K562 (cell line): ENCODE results near the gene SPDYE4. TPM values are rescaled to one million over a fixed set of nuclear protein-coding genes. Genes with fewer than 3 reads are reported as not detected.

Experiments used
- ATAC-seq: fragments of 200-7000 bp; cut with Tn5 transposase; 3 replicates; pipeline ENCODE4 v1.9.1; 2020; ENCODE audit warnings: moderate library complexity
- BruUV-seq: library from RNA; stranded (reverse); fragments of 400-500 nt; replicated peaks from 2 replicates; lab custom pipeline; 2021; lab: Mats Ljungman, UMichigan
- CTCF ChIA-PET: fragments of 300-600 bp; formaldehyde crosslinking; extraction: SDS; loops from one replicate; lab custom pipeline; 2021; ENCODE audit warnings: low intra/inter-chr PET ratio; lab: Yijun Ruan, JAX
- POLR2A ChIA-PET: fragments of 300-600, 350-650 bp; sonication (Branson Sonifier 250); formaldehyde crosslinking; extraction: SDS; loops from one replicate; lab custom pipeline; 2021; ENCODE audit warnings: antibody characterized with exemption, inconsistent platforms; lab: Yijun Ruan, JAX
- DNase-seq, 4 experiments: peaks; one replicate each; pipeline versions ENCODE4 v3.0.0 to v3.0.0-alpha.2; 2011 to 2018; ENCODE audit warnings: low spot score in 3 of 4, mixed read lengths in 3 of 4; ENCODE audit errors: extremely low read depth in 1 of 4
- FAIRE-seq: peaks from 2 replicates; lab custom pipeline; 2011; peaks lifted over from hg19 to GRCh38; lab: Jason Lieb, UNC
- H2AFZ ChIP-seq: 2 replicates; pipeline ENCODE4 v1.6.0; 2011; ENCODE audit warnings: low read depth, low read length, control low read depth, inconsistent platforms
- H3K27ac ChIP-seq: fragments of 200-600 bp; 3 replicates; pipeline ENCODE4 v1.8.0; 2011; ENCODE audit warnings: low read depth, mild to moderate bottlenecking, control low read depth, inconsistent platforms, low read length, moderate library complexity, mixed read lengths; ENCODE audit errors: extremely low read depth
- H3K27me3 ChIP-seq, 2 experiments: fragments of 300-600 bp in 1 of 2; 2 replicates in 1 of 2; 3 replicates in 1 of 2; pipeline versions ENCODE4 v1.6.0 to v1.8.0; 2011; ENCODE audit warnings: inconsistent platforms in 2 of 2, low read length in 2 of 2, mild to moderate bottlenecking in 1 of 2, mixed read lengths in 1 of 2, moderate library complexity in 1 of 2; ENCODE audit not compliant: control insufficient read depth in 2 of 2, insufficient read depth in 2 of 2
- H3K36me3 ChIP-seq: fragments of 300-600 bp; 3 replicates; pipeline ENCODE4 v1.8.0; 2011; ENCODE audit warnings: mild to moderate bottlenecking, low read length, inconsistent platforms; ENCODE audit not compliant: control insufficient read depth, insufficient read depth
- H3K4me1 ChIP-seq, 2 experiments: fragments of 200-600 bp in 1 of 2; replicated peaks in 1 of 2; 2 replicates in 1 of 2; 3 replicates in 1 of 2; pipeline versions ENCODE4 v1.5.1 to v1.8.0; 2011; ENCODE audit warnings: inconsistent platforms in 2 of 2, low read length in 2 of 2, mild to moderate bottlenecking in 1 of 2, mixed read lengths in 1 of 2, moderate library complexity in 1 of 2; ENCODE audit not compliant: control insufficient read depth in 2 of 2, insufficient read depth in 2 of 2
- H3K4me2 ChIP-seq: 2 replicates; pipeline ENCODE4 v1.6.1; 2011; ENCODE audit warnings: low read length, control low read depth, inconsistent platforms, mixed read lengths; ENCODE audit not compliant: insufficient read depth
- H3K4me3 ChIP-seq: fragments of 200-600 bp; sonication (generic), shearing (Covaris generic); 2 replicates; pipeline ENCODE4 v1.5.1; 2016; ENCODE audit warnings: control low read depth, inconsistent platforms
- H3K79me2 ChIP-seq: fragments of 200-600 bp; 3 replicates; pipeline ENCODE4 v1.8.0; 2011; ENCODE audit warnings: low read length, inconsistent platforms; ENCODE audit not compliant: control insufficient read depth, insufficient read depth
- H3K9ac ChIP-seq, 2 experiments: 2 replicates each; pipeline versions ENCODE4 v1.6.0 to v1.6.1; 2011; ENCODE audit warnings: low read depth in 2 of 2, low read length in 2 of 2, control low read depth in 1 of 2, inconsistent platforms in 1 of 2, mild to moderate bottlenecking in 1 of 2, mixed read lengths in 1 of 2; ENCODE audit not compliant: insufficient read depth in 1 of 2
- H3K9me1 ChIP-seq: one replicate; pipeline ENCODE4 v1.6.0; 2011; ENCODE audit warnings: inconsistent platforms, mild to moderate bottlenecking, low read length, moderate library complexity; ENCODE audit not compliant: control insufficient read depth, insufficient read depth
- H3K9me3 ChIP-seq: replicated peaks from 2 replicates; pipeline ENCODE4 v1.5.1; 2011; ENCODE audit warnings: low read depth, low read length, inconsistent platforms; ENCODE audit not compliant: control insufficient read depth, insufficient read depth
- H4K20me1 ChIP-seq: replicated peaks from 2 replicates; pipeline ENCODE4 v1.6.1; 2011; ENCODE audit warnings: low read length, inconsistent platforms, mixed read lengths; ENCODE audit not compliant: control insufficient read depth, insufficient read depth
- ATF7 ChIP-seq: fragments of 450-650 bp; IDR thresholded peaks from 2 replicates; pipeline ENCODE4 v1.7.1; 2014; ENCODE audit warnings: mild to moderate bottlenecking, moderate library complexity
- BRCA1 ChIP-seq, 2 experiments: fragments of 450-650 bp in 1 of 2; sonication (generic) in 1 of 2; formaldehyde crosslinking in 1 of 2; IDR thresholded peaks; 2 replicates each; pipeline versions ENCODE4 v1.5.0 to v1.6.1; 2017 to 2020; ENCODE audit warnings: mild to moderate bottlenecking in 1 of 2, missing genetic modification reagents in 1 of 2
- BRF1 ChIP-seq: IDR thresholded peaks from 3 replicates; pipeline ENCODE4 v1.6.1; 2011; ENCODE audit warnings: borderline replicate concordance, mild to moderate bottlenecking; ENCODE audit not compliant: insufficient read length; ENCODE audit errors: extremely low read depth
- CBX1 ChIP-seq: sonication (generic); IDR thresholded peaks from 2 replicates; pipeline ENCODE4 v1.6.1; 2016; ENCODE audit warnings: antibody characterized with exemption, low read depth, mild to moderate bottlenecking
- FOXJ3 ChIP-seq: sonication (generic); formaldehyde crosslinking; IDR thresholded peaks from 2 replicates; pipeline ENCODE4 v1.4.0; 2020; ENCODE audit warnings: mild to moderate bottlenecking, missing genetic modification reagents
- MEIS2 ChIP-seq: fragments of 450-650 bp; IDR thresholded peaks from 2 replicates; pipeline ENCODE4 v1.6.1; 2014; ENCODE audit warnings: mild to moderate bottlenecking; ENCODE audit not compliant: partially characterized antibody
- RCOR1 ChIP-seq, 2 experiments: IDR thresholded peaks; 2 replicates each; pipeline ENCODE4 v1.6.1; 2012; ENCODE audit warnings: low read depth in 2 of 2, low read length in 2 of 2, borderline replicate concordance in 1 of 2, improper control_type of control experiment in 1 of 2
- ZNF586 ChIP-seq: fragments of 450-650 bp; formaldehyde crosslinking; conservative IDR thresholded peaks from 2 replicates; pipeline ENCODE4 v1.4.0; 2020; ENCODE audit warnings: mild to moderate bottlenecking, moderate library complexity
- in situ Hi-C: fragments of 300-500 bp; cut with MboI; formaldehyde crosslinking; loops from 4 replicates; pipeline ENCODE4 v1.15.0; 2018; ENCODE audit warnings: inconsistent platforms, mixed read lengths
- intact Hi-C: fragments of 100-400 bp; cut with micrococcal nuclease; formaldehyde crosslinking; loops from 2 replicates; pipeline ENCODE4 v1.14.2; 2022
- polyA plus RNA-seq, 8 experiments: library from polyadenylated mRNA; depleted of rRNA in 4 of 8; stranded (reverse) in 5 of 8; unstranded in 3 of 8; fragments of >200 nt; fragmentation: Nextera tagmentation in 2 of 8; fragmentation: Illumina TruSeq in 1 of 8; extraction: Ambion mirVana in 2 of 8; extraction: Trizol in 1 of 8; gene quantifications; 2 replicates each; pipeline versions ENCODE4 v1.2.1 to v1.2.3, GENCODE V29; 2011 to 2014; ENCODE audit warnings: inconsistent platforms in 1 of 8, missing spikeins in 1 of 8
- total RNA-seq, 7 experiments: library from RNA; depleted of rRNA in 6 of 7; stranded (reverse); fragments of >200 nt in 6 of 7; fragmentation: Illumina TruSeq in 2 of 7; extraction: Trizol in 2 of 7; gene quantifications; 2 replicates each; pipeline versions ENCODE4 v1.2.1 to v1.2.3, GENCODE V29; 2011 to 2021; ENCODE audit warnings: low replicate concordance in 1 of 7
- TF ChIP-seq, protein P1 (sequence below): sonication (generic); formaldehyde crosslinking; IDR thresholded peaks from 2 replicates; pipeline ENCODE4 v1.8.1; 2023; ENCODE audit warnings: mild to moderate bottlenecking, missing genetic modification reagents
- TF ChIP-seq, protein P2 (sequence below): IDR thresholded peaks from 2 replicates; pipeline ENCODE4 v1.6.1; 2011; ENCODE audit warnings: borderline replicate concordance, low read depth, mild to moderate bottlenecking, moderate library complexity, low read length; ENCODE audit not compliant: insufficient read depth, poor library complexity, severe bottlenecking
- TF ChIP-seq, protein P3 (sequence below): fragments of 200-400 bp; formaldehyde crosslinking; IDR thresholded peaks from 2 replicates; pipeline ENCODE4 v1.6.1; 2017; ENCODE audit warnings: mild to moderate bottlenecking, low read depth, low read length, moderate library complexity
- TF ChIP-seq, protein P4 (sequence below): fragments of 450-650 bp; formaldehyde crosslinking; IDR thresholded peaks from 2 replicates; pipeline ENCODE4 v1.4.0; 2020; ENCODE audit warnings: mild to moderate bottlenecking

The SPDYE4 gene
- total and polyA plus RNA-seq, 9 of the 15 experiments (the other 6 are each of a cell fraction or from before 2014, with no cell fraction given) = not detected

DNA sequence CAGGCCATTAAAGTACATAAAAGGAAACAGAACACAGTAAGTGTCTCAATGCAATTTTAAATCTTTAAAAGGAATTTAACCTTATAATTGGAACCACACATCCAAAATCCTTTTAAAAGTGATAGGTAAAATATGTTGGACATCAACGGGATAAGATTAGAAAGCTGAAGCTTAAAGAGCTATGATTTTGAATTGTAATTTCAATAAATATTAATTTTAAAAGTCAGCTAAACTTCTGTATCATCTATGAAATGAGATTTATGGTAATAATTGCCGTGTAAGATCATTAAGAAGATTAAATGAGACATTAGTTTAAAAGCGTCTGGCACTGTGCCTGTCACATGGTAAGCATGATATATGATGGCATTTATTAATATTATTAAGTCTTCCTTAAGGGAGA, 45.0 kb downstream of the SPDYE4 start (continued):
- TF ChIP-seq MEIS2 (no peak), ZNF586 (CRISPR knock-in tag) (no peak), BRF1 (no peak)

DNA sequence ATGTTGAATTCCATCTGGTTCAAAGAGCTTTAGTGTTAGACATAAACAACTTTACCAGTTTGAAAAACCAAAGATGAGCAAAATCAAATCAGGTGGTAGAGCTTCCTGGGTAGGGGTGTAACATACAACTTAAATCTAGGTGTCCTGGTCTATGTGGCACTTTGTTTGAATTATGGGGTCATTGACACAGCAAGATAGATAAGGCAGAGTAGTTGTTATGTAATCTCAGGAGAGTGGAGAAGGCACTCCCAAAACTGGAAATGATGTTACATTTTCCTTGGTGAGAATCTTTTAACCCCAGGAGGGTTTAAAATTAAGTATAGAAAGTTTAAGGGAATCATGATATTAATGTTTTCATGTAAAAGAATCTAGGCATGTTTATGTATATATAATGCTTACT, 45.6 kb downstream of the SPDYE4 start:
- Histone ChIP-seq H3K79me2 (no peaks in the 10 kb centered on the region), H3K4me2 (no peak overlapping the region), H3K9ac (no peak overlapping the region), H3K9me3 (no peaks in the 10 kb centered on the region), H3K27me3 (peaks cover 0 to 2% of the 10 kb centered on the region in 2 experiments; a peak in 2 of 5 replicates), H3K4me3 (no peak overlapping the region), H3K4me1 (no peaks in the 10 kb centered on the region; a peak in 1 of 5 replicates), H3K9me1 (no peaks in the 10 kb centered on the region), H2AFZ (no peak overlapping the region), H3K27ac (no peak overlapping the region), H4K20me1 (no peaks in the 10 kb centered on the region), H3K36me3 (no peaks in the 10 kb centered on the region)
- DNase-seq = no peak
- in situ Hi-C loops (no loop called here), intact Hi-C loops (no loop called here)
- ChIA-PET POLR2A (no interaction called here), CTCF (no interaction called here)
- FAIRE-seq = no peak
- no TSS peak for BruUV-seq
- no peak for ATAC-seq
- TF ChIP-seq, protein P1, sequence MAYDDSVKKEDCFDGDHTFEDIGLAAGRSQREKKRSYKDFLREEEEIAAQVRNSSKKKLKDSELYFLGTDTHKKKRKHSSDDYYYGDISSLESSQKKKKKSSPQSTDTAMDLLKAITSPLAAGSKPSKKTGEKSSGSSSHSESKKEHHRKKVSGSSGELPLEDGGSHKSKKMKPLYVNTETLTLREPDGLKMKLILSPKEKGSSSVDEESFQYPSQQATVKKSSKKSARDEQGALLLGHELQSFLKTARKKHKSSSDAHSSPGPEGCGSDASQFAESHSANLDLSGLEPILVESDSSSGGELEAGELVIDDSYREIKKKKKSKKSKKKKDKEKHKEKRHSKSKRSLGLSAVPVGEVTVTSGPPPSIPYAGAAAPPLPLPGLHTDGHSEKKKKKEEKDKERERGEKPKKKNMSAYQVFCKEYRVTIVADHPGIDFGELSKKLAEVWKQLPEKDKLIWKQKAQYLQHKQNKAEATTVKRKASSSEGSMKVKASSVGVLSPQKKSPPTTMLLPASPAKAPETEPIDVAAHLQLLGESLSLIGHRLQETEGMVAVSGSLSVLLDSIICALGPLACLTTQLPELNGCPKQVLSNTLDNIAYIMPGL (CRISPR knock-in tag) = no peak
- TF ChIP-seq, protein P2, sequence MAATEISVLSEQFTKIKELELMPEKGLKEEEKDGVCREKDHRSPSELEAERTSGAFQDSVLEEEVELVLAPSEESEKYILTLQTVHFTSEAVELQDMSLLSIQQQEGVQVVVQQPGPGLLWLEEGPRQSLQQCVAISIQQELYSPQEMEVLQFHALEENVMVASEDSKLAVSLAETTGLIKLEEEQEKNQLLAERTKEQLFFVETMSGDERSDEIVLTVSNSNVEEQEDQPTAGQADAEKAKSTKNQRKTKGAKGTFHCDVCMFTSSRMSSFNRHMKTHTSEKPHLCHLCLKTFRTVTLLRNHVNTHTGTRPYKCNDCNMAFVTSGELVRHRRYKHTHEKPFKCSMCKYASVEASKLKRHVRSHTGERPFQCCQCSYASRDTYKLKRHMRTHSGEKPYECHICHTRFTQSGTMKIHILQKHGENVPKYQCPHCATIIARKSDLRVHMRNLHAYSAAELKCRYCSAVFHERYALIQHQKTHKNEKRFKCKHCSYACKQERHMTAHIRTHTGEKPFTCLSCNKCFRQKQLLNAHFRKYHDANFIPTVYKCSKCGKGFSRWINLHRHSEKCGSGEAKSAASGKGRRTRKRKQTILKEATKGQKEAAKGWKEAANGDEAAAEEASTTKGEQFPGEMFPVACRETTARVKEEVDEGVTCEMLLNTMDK = no peak
- TF ChIP-seq, protein P3, sequence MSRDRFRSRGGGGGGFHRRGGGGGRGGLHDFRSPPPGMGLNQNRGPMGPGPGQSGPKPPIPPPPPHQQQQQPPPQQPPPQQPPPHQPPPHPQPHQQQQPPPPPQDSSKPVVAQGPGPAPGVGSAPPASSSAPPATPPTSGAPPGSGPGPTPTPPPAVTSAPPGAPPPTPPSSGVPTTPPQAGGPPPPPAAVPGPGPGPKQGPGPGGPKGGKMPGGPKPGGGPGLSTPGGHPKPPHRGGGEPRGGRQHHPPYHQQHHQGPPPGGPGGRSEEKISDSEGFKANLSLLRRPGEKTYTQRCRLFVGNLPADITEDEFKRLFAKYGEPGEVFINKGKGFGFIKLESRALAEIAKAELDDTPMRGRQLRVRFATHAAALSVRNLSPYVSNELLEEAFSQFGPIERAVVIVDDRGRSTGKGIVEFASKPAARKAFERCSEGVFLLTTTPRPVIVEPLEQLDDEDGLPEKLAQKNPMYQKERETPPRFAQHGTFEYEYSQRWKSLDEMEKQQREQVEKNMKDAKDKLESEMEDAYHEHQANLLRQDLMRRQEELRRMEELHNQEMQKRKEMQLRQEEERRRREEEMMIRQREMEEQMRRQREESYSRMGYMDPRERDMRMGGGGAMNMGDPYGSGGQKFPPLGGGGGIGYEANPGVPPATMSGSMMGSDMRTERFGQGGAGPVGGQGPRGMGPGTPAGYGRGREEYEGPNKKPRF = no peak
- no peak for TF ChIP-seq CBX1
- TF ChIP-seq, protein P4, sequence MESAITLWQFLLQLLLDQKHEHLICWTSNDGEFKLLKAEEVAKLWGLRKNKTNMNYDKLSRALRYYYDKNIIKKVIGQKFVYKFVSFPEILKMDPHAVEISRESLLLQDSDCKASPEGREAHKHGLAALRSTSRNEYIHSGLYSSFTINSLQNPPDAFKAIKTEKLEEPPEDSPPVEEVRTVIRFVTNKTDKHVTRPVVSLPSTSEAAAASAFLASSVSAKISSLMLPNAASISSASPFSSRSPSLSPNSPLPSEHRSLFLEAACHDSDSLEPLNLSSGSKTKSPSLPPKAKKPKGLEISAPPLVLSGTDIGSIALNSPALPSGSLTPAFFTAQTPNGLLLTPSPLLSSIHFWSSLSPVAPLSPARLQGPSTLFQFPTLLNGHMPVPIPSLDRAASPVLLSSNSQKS (CRISPR knock-in tag) = no peak
- TF ChIP-seq RCOR1 (IDR thresholded peaks at IDR 0.05; ENCODE audit: borderline replicate concordance in 1 of 2, low read depth in 2 of 2, low read length in 2 of 2) = peak in 1 of 2 experiments; percentile 37; a peak in 1 of 4 replicates
- TF ChIP-seq BRCA1 (IDR thresholded peaks at IDR 0.05) = no peak
- no peak for TF ChIP-seq BRCA1 (CRISPR knock-in tag; IDR thresholded peaks at IDR 0.05)
- 0 out of 2 replicates have a peak, but pooled peaks have one; percentile 32 for TF ChIP-seq ATF7
- TF ChIP-seq FOXJ3 (CRISPR knock-in tag) = no peak
